HL-60/S4 treated with retinoic acid at 250 ng/mL for 4 days and 3 days (cell line): ENCODE data around the gene IMPDH1.

Experiments used
- in situ Hi-C: fragments of 300-500 bp; cut with MboI; formaldehyde crosslinking; loops from 2 replicates; pipeline ENCODE4 v1.7.0; 2022; ENCODE audit warnings: low sequenced_read_pairs

IMPDH1 gene

DNA sequence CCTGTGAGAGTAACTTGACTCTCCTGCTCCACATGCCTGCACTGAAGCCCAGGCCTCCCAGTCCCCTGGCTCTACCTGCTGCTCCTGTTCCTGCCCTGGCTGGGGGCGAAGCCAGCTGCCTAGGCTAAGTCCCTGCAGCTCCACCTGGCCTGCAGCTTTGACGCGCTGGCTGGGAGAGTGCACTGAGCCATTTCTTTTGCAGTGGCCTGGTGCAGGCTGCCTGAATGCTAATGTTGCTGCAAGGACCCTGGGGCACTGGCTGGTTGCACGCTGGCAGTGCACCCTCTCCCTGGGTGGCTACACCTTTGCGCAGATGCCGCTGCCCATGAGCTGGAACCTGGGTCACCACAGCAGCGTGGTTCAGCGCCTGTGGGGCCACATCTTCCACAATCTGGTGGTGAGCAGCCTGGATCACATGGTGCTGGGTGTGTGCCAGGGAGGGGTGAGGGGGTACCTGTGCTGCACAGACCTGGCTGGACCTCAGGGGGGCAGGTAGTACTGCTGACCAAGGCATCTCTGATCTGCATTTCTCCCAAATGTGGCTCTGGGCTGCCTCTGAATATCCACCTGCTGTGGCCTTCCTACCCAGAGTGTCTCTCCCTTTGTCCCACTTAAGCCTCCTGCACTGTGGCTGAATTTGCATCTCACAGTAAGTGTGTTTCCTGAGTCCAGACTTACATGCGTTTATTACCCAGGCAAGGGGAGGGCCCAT is 20.0 kb downstream of the IMPDH1 start:
- in situ Hi-C loops, result no loop called here

- in situ Hi-C loops, result no loop called here
Observed at GRCh38 chr7:128389085-128389617, 20.6 kb downstream of the IMPDH1 start.

- in situ Hi-C loops, result no loop called here
Observed at GRCh38 chr7:128388145-128388485, 21.7 kb downstream of the IMPDH1 start.

DNA sequence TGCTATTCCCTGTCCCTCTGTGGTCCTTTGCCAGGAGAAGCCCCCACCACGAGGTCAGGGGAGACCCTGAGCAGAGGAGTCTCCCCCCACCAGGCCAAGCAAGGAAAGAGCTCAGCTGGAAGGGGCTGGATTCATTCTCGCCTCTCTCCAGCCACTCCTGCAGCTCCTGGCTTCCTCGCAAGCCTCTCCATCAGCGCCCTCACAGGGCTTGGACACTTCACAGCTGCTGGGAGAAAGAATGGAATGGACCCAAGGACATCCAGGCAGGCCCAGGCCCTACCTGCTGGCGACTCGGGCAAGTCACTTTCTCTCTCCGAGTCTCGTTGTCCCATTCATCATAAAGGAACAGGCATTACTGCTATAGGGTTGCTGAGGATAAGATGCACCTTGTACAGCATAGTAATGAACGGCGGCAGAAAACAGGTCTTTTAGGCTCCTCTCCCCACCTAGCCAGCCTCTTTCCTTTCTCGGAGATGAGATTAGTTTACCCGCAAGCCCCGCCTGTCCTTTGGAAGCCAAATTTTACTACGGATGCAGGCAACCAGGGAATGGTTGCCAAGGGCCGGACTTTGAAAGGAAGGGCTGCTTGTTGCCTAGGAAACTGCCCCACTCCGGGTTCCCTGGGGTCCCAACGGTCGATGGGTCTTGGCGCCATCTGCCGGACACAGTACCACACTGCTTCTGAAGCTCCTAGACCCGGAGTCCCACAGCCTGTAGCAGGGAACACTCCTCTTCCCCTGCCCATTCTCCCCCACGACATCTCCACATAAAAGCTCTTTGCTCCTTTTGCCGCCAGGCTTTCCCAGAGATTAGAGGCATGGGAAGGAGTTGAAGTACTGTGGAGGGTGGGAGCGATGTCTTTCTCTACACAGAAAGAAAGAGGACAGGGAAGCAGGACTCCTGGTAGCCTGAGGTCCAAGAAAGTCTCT is 22.3 kb downstream of the IMPDH1 start:
- in situ Hi-C loops, result no loop called here

DNA sequence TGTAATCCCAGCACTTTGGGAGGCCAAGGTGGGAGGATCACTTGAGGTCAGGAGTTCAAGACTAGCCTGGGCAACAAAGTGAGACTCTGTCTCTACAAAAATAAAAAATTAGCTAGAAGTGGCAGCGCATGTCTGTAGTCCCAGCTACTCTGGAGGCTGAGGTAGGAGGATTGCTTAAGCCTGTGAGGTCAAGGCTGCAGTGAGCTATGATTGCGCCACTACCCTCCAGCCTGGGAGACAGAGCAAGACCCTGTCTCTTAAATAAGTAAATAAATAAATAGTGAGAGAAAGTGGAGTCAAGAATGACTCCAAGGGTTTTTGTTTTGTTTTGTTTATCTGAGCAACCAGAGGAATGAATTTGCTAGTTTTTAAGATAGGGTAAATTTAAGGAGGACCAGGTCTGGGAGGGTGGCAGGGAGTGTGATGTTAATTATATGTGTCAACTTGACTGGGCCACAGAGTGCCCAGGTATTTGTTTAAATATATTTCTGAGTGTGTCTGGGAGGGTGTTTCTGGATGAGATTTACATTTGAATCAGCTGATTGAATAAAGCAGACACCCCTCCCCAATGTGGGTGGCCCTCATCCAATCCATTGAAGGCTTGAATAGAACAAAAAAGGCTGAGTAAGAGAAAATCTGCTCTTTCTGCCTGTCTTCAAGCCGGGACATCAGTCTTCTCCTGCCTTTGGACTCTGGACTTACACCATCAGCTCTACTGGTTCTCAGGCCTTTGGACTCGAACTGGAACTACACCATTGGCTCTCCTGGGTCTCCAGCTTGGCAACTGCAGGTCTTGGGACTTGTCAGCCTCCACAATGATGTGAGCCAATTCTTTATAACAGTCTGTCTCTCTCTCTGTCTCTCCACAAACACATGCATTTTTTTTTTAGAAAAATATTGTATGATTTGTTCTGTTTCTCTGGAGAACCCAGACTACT is 23.5 kb downstream of the IMPDH1 start:
- in situ Hi-C loops, result no loop called here

DNA sequence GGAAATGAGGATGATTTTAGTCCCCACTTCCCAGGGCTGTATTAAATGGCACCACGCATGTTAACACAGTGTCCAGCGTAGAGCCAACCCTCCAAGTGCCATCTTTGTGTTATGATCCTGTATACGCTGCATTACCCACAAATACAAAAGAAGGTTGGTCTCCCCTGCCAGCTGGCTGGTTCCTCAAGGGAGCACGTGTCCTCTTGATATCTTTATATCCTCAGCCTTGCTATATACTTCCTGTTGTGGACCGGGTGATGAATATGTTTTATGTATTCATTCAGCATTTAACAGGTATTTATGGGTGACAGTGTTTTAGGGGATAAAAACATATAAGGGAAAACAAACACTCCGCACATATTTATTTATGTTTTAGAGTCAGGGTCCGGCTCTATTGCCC is 25.1 kb downstream of the IMPDH1 start:
- in situ Hi-C loops, result no loop called here

GRCh38 chr7:128383776-128384175 is 26.0 kb downstream of the IMPDH1 start:
- in situ Hi-C loops, result no loop called here

GRCh38 chr7:128381161-128381821 is 28.5 kb downstream of the IMPDH1 start:
- in situ Hi-C loops, result no loop called here

GRCh38 chr7:128380483-128381106 is 29.2 kb downstream of the IMPDH1 start:
- in situ Hi-C loops, result no loop called here

DNA sequence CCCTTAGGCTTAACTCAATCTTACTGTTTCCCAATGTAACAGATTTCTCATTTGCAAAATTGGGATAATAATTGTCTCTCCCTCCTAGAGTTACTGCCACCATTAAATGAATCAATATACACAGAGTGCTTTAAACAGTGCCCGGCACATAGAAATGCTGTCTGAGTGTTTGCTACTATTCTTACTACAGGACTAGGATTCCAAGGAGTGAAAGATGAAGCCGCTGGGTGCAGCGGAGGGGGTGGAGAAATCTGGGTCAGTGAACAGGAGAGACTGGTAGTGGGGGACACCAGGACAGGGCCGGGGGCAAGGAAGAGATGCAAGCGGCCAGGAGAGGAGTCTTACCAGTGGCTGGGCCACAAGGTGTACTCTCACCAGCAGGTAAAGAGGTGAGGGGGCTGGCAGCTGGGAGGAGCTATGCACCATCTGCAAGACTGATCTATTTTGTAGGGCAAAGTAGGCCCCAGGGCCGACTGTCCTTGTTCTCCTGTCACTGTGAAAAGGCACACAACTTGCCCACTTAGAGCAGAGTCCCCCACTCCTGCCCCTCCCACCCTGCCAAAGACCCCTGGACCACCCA is 29.8 kb downstream of the IMPDH1 start:
- in situ Hi-C loops, result no loop called here

- in situ Hi-C loops, result no loop called here
Observed at GRCh38 chr7:128378637-128379036, 31.1 kb downstream of the IMPDH1 start.

DNA sequence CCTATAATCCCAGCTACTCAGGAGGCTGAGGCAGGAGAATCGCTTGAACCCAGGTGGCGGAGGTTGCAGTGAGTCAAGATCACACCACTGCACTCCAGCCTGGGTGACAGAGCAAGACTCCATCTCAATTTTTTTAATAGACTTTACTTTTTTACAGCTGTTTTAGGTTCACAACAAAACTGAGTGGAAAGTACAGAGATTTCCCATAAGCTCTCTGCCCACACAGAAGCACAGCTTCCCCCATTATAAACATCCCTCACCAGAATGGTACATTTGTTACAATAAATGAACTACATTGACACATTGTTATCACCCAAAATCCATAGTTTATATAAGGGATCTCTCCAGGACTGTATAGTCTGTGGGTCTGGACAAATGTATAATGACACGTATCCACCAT is 33.7 kb downstream of the IMPDH1 start:
- in situ Hi-C loops, result no loop called here

- in situ Hi-C loops, result no loop called here
Observed at GRCh38 chr7:128374041-128374440, 35.7 kb downstream of the IMPDH1 start.

DNA sequence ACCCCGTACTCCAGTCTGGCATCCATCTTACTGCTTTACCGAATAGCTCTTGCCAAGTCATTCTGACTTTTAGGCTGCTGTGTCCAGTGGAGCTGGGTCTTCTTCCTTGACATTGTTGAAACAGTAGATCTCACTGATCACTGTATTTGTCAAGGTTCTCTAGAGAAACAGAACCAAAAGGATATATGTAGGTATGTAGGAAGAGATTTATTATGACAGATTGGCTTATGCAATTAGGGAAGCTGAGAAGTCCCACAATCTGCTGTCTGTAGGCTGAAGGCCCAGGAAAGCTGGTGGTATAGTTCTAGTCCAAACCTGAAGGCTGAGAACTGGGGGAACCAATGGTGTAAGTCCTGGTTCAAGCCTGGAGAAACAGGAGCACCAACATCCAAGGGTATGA is 36.2 kb downstream of the IMPDH1 start:
- in situ Hi-C loops, result no loop called here

DNA sequence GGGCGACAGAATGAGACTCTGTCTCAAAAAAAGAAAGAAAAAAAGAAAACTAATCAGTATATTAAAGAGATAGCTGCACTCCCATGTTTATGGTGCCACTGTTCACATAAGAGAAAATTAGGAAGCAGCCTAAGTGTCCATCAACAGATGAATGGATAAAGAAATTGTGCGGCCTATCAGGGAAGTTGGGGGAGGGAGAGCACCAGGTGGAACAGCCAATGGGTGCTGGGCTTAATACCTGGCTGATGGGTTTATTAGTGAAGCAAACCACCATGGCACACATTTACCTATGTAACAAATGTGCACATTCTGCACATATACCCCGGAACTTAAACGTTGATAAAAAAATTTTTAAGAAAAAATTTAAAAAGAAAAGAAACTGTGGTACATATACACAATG is 39.3 kb downstream of the IMPDH1 start:
- in situ Hi-C loops, result no loop called here

DNA sequence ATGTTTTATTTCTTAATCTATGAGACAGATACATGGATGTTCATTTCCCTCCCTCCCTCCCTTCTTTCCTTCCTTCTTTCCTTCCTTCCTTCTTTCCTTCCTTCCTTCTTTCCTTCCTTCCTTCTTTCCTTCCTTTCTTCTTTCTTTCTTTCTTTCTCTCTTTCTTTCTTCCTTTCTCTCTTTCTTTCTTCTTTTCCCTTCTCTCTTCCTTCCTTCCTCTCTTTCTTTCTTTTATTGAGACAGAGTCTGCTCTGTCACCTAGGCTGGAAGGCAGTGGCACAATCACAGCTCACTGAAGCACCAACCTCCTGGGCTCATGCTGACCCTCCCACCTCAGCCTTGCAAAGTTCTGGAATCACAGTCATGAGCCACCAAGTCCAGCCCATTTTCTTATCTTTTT is 42.8 kb downstream of the IMPDH1 start:
- in situ Hi-C loops, result no loop called here

- in situ Hi-C loops, result no loop called here
Observed at GRCh38 chr7:128366300-128366699, 43.5 kb downstream of the IMPDH1 start.

- in situ Hi-C loops, result no loop called here
Observed at GRCh38 chr7:128365432-128365831, 44.4 kb downstream of the IMPDH1 start.

DNA sequence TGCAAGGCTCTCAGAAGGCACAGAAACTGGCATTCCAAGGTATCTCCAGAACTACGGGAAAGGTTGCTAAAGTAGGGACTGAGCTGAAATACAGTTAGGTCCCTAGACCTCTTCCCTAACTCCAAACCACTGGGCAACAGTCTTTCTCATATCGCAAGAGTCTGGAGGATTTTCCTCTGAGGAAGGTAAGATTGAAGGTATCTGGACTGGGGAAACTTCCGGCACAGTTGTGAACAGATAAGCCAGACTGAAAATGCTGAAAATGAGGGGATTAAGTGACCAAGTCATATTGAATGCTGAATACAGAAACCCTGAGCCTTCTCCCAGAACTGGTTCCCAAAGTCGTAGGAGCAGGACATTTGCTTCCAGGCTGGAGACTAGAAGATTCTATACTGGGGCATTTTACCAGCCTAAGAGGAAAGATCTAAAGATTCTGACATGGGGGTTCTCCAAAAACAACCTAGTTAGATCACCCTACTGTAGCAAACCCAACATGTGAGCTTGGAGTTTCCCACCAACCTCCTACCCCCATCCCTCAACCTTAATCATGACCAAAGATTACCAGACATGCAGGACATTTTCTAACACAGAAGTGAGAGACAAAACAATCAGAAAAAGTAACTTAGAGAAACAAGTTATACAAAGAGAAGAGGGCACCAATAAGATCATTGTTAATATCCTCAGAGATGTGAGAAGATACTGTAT is 45.5 kb downstream of the IMPDH1 start:
- in situ Hi-C loops, result no loop called here
